GM10266 (cell line): ENCODE results near the gene SMIM5.

ENCODE experiments used
- DNase-seq: peaks from one replicate; pipeline ENCODE4 v3.0.0; 2012; ENCODE audit errors: extremely low spot score
- TF ChIP-seq, protein P1 (sequence below): IDR thresholded peaks from 2 replicates; pipeline ENCODE4 v1.5.1; 2012; ENCODE audit warnings: mild to moderate bottlenecking, low read depth; ENCODE audit not compliant: control insufficient read depth, insufficient read depth; ENCODE audit errors: missing control alignments

SMIM5 gene

DNA sequence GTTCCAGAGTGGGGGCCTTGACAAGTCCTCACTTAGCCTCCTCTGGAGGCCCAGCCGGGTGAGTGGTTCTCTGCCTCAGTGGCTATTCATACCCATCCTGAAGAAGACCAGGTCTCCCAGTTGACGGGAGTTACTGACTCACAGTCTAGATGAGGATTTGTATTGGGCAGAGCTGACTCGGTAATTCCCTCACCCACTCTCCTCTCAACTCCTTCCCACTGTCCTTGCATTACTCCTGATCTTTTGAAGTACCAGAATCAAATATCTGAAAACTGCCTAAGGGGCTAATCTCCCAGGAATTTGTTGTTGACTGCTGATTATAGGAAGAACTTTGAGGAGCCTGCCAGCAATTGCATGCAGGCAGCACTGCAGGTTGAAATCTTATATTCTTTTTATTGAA is 48.1 kb downstream of the SMIM5 start:
- no peak for DNase-seq
- TF ChIP-seq, protein P1, sequence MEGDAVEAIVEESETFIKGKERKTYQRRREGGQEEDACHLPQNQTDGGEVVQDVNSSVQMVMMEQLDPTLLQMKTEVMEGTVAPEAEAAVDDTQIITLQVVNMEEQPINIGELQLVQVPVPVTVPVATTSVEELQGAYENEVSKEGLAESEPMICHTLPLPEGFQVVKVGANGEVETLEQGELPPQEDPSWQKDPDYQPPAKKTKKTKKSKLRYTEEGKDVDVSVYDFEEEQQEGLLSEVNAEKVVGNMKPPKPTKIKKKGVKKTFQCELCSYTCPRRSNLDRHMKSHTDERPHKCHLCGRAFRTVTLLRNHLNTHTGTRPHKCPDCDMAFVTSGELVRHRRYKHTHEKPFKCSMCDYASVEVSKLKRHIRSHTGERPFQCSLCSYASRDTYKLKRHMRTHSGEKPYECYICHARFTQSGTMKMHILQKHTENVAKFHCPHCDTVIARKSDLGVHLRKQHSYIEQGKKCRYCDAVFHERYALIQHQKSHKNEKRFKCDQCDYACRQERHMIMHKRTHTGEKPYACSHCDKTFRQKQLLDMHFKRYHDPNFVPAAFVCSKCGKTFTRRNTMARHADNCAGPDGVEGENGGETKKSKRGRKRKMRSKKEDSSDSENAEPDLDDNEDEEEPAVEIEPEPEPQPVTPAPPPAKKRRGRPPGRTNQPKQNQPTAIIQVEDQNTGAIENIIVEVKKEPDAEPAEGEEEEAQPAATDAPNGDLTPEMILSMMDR = no peak

- TF ChIP-seq, protein P1 = no peak
- DNase-seq = no peak
Observed at GRCh38 chr17:75683583-75683982, 50.3 kb downstream of the SMIM5 start.

DNA sequence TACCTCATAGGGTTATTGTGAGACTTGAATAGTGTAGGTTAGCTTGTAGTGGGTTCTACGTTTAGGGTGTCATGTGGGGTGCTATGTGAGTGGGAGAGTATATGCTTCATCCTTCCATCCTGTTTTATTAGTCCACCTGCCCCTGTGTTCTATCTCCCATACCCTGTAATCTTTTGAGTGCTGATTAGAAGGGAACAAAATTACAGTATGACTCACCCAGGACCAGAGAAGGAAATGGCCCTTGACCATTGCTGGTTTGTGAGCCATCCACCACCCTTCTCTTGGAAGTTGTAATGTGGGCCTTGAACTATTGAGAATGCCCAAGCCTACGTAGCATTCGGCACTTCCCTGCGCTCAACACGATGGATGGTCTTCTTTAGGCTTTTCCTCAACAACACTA is 51.0 kb downstream of the SMIM5 start:
- no peak for DNase-seq
- TF ChIP-seq, protein P1 = no peak

DNA sequence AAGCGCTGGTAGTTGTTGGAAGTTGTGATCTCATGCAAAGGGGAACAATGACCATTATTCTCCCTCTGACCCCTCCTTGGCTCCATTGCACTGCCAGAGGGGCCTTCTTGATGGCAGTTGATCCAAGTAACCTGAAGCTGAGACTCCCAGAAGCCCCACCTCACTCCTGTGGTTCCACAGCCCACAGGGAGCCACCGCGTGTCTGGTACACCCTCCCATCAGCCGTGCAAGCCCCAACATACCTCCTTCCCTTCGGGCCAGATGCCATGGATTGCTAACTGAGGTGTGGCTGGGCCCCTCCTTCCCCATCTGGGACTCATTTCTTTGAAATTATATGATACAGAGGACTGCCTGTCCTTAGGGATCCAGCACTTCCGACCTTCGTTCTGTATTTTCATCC is 51.7 kb downstream of the SMIM5 start:
- TF ChIP-seq, protein P1 = no peak
- no peak for DNase-seq

DNA sequence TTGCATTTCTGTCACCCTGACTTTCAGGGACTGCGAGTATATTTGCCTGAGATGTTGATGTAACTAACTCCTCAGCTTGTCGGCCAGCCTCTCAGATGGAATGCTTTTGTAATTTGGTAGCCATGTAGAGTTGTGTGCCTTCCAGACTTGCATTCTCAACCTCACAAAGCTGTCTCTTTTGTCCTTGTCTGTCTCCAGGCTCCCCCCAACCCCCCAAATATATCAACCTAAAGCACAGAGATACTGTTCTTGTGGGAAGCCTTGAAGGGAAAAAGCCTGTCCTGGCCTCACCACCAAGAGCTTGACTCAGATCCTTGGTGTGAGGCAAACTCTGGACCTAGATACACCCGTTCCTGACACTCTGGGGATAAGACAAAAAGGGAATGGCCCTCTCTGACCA is 52.3 kb downstream of the SMIM5 start:
- TF ChIP-seq, protein P1 = no peak
- no peak for DNase-seq

GRCh38 chr17:75688209-75688825 is 55.1 kb downstream of the SMIM5 start:
- TF ChIP-seq, protein P1 = no peak
- no peak for DNase-seq

DNA sequence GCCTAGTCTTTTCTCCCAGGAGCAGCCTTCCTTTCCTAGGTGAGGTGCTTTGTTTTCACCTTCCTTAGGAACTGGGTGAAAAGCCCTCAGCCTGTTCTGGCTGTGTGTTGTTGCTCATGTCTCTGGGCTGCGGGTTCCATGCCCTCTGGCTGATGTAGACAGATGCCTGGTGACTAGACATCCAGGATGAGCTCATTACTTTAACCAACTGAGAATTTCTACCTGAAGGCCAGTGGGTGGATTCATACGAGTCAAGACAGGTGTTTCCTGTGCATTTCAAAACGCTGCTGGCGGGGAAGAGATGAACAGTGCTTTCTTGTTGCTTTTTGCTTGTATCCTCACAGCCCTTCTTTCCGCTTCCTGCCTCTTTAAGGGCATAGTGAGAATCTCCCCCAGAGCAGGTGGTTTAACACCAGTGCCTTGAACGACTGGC is 56.2 kb downstream of the SMIM5 start:
- no peak for DNase-seq
- TF ChIP-seq, protein P1 = no peak
